Ascending aorta (tissue), 2 donors: ENCODE data around the gene WNT3A. TPM values are rescaled to one million over a fixed set of nuclear protein-coding genes. Genes with fewer than 3 reads are reported as not detected.

Source experiments
- DNase-seq, 2 donors: peaks; one replicate each; pipeline ENCODE4 v3.0.0-alpha.2; 2019; ENCODE audit warnings: low spot score in 2 of 2
- H3K27ac ChIP-seq, 2 donors: fragments of 200-600 bp; sonication (generic); one replicate each; pipeline ENCODE4 v1.5.1; 2016 to 2017; ENCODE audit warnings: mild to moderate bottlenecking in 1 of 2
- H3K27me3 ChIP-seq: fragments of 200-600 bp; sonication (generic); one replicate; pipeline ENCODE4 v1.5.1; 2017
- H3K36me3 ChIP-seq, 2 donors: fragments of 200-600 bp; sonication (generic); one replicate each; pipeline ENCODE4 v1.5.1; 2016
- H3K4me1 ChIP-seq, 2 donors: fragments of 200-600 bp; sonication (generic); one replicate each; pipeline ENCODE4 v1.5.1; 2016 to 2017; ENCODE audit warnings: mild to moderate bottlenecking in 1 of 2
- H3K4me3 ChIP-seq, 2 donors: fragments of 200-600 bp; sonication (generic); one replicate each; pipeline ENCODE4 v1.5.1; 2016 to 2017; ENCODE audit warnings: mild to moderate bottlenecking in 1 of 2
- H3K9me3 ChIP-seq, 2 donors: fragments of 200-600 bp; sonication (generic); one replicate each; pipeline ENCODE4 v1.5.1; 2016
- intact Hi-C: fragments of 100-400 bp; cut with DNase I; formaldehyde crosslinking; loops from one replicate; pipeline ENCODE4 v1.15.1; 2023
- total RNA-seq: library from RNA; depleted of rRNA; stranded (reverse); fragments of >200 nt; gene quantifications from one replicate; pipeline ENCODE4 v1.1.0, GENCODE V29; 2016
- TF ChIP-seq, protein P1 (sequence below), 3 experiments: fragments of 200-600 bp in 2 of 3; fragments of 450-650 bp in 1 of 3; sonication (generic) in 2 of 3; IDR thresholded peaks; one replicate each; pipeline ENCODE4 v1.5.1; 2016 to 2019; ENCODE audit warnings: antibody characterized with exemption in 3 of 3, mild to moderate bottlenecking in 1 of 3, moderate library complexity in 1 of 3

WNT3A gene
- total RNA-seq, 1 donor from 2014 or later: not detected

DNA sequence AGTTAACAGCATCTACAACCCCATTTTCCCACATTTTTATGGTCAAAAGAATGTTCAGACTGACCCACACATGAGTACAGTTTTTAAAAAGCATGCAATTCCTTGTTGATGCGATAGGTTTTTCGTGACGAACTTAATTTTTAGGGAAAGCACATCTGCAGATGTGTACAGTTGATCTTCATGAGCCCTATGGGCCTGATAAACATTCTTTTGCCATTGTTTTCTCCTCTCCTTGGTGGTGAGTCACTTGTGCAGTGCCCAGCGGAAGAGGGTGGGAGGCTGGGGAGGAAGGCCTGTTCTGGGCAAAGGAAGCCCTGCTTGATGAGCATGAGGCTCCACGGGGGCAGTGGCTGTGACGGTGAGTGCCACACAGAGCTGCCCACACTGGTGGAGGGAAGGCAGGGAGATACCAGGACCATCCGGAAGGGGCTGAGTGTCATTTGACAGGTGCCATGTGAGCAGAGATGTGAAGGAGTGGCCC is 81.0 kb downstream of the WNT3A start:
- Histone ChIP-seq H3K36me3 (peaks cover 5% of the 10 kb centered on the region in 2 donors), H3K27ac (peak overlapping the region; percentile 29 to 49), H3K4me1 (peaks cover 46 to 67% of the 10 kb centered on the region in 2 donors), H3K4me3 (peak overlapping the region; percentile 33), H3K9me3 (no peaks in the 10 kb centered on the region), H3K27me3 (no peaks in the 10 kb centered on the region)
- TF ChIP-seq, protein P1, sequence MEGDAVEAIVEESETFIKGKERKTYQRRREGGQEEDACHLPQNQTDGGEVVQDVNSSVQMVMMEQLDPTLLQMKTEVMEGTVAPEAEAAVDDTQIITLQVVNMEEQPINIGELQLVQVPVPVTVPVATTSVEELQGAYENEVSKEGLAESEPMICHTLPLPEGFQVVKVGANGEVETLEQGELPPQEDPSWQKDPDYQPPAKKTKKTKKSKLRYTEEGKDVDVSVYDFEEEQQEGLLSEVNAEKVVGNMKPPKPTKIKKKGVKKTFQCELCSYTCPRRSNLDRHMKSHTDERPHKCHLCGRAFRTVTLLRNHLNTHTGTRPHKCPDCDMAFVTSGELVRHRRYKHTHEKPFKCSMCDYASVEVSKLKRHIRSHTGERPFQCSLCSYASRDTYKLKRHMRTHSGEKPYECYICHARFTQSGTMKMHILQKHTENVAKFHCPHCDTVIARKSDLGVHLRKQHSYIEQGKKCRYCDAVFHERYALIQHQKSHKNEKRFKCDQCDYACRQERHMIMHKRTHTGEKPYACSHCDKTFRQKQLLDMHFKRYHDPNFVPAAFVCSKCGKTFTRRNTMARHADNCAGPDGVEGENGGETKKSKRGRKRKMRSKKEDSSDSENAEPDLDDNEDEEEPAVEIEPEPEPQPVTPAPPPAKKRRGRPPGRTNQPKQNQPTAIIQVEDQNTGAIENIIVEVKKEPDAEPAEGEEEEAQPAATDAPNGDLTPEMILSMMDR (IDR thresholded peaks at IDR 0.05): peak in 1 of 3 experiments; percentile 2
- DNase-seq: no peak
- intact Hi-C loops: no loop called here

DNA sequence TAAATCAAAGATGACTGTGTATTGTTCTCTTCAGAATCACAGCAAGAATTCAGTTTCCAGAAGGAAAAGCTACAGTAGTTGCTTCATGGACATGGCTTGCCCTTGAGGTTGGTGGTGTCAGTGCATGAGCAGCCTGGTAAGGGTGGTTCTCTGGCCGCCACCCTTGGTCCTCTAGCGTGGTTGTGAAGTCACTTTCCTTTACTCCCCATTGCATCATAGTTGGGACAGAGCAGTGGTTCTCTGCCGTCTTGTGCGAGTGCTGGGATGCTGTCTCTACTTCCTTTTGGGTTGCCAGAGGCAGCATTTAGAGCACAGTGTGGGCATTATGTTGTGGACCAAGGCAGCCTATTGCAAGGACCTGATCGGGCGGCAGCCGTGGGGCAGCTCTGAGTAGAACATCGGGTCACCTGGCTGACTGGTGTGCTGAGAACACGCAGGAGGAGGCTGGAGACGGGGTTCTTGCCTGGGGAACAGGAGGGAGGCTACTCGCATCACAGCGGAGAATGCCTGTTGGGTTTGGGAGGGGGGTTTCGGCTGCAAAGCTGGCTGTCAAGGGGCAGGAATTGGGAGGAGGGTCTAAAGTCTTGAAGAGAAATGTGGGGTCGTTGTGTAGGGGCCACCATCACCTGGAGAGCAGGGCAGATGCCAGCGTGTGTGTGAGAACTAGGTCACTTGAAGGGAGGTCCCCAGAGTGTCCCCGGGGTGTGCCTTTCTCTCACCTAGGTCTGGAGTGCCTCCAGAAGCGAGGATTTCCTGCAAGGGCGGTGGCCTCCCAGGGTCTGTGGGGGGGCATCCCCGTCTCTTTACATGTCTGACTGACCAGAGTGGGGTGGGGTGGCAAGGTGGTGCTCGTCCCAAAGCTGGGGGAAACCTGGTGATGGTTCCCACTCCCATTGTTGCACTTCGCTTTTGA is 82.0 kb downstream of the WNT3A start:
- peak overlapping the region; percentile 5 to 14 for H3K27ac ChIP-seq
- no peaks in the 10 kb centered on the region for H3K27me3 ChIP-seq
- H3K4me3 ChIP-seq: no peak overlapping the region
- TF ChIP-seq, protein P1 (IDR thresholded peaks at IDR 0.05): no peak
- intact Hi-C loops: no loop called here
- H3K9me3 ChIP-seq: no peaks in the 10 kb centered on the region
- peaks cover 46 to 67% of the 10 kb centered on the region in 2 donors for H3K4me1 ChIP-seq
- H3K36me3 ChIP-seq: peaks cover 5% of the 10 kb centered on the region in 2 donors
- DNase-seq: no peak

DNA sequence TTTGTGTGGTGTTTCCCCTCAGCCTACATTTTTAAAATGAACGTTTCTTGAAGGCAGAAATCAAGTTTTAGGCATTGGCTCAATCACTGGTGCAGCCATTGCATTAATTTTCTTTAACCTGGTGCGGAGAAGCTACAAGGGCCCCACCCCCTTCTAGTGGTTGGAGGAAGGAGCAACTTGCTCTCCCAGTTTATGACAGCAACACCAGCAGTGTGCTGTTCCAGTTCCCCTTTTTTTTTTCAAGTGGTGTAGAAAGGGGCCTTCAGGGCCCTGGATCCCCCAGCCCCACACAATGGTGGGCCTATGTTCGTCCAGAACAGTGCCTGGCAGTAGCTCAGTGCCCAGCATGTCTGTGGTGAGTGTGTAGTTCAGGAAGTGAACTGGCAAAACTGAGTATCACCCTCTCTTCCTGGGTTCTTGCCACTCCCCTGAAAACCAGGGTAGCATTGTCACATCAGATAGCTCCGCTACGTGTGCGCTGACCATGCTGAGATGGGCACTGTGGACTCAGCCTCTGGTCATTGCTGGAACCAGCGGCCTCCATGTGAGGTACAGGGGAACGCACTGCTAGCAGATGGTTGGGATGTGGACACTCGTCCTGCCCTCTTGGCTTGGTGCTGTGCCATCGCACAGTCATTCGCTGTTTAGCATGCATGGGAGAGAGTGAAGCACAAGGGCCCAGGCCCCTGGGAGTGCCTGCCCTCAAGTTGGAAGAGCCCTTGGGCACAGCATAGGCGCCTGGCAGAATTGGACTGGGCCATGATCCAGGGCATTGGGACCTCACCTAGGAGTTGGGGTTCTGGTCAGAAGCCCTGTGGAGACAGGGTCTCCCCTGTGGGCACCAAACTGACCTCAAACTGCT is 83.0 kb downstream of the WNT3A start:
- Histone ChIP-seq H3K27ac (peak overlapping the region in 1 of 2 donors; percentile 22), H3K36me3 (peaks cover 5 to 7% of the 10 kb centered on the region in 2 donors), H3K27me3 (no peaks in the 10 kb centered on the region), H3K4me3 (no peak overlapping the region), H3K9me3 (peaks cover 0 to 5% of the 10 kb centered on the region in 2 donors), H3K4me1 (peaks cover 41 to 63% of the 10 kb centered on the region in 2 donors)
- peak in 1 of 2 donors; percentile 58 for DNase-seq
- intact Hi-C loops: no loop called here
- TF ChIP-seq, protein P1 (IDR thresholded peaks at IDR 0.05): no peak

DNA sequence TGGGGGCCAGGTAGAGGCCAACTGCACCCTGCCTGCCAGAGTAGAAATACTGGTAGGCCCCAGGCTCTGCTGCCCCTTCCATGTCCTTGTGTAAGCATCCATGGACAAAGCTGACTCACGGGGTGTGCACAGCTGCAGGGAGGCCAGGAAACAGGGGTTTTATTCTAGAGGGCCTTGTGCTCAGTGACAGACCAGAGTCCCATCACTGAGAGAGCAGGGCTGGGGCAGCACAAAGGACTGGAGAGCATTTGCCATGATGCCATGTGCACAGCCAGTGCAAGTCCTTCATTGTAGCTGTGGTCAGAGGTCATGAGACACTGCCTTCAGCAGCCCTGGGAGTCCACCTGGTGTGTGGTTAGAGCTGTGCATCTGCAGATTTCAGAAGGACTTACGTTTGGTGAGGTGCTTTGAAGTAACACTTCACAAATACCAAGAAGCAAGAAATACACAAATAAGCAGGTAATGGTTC is 83.8 kb downstream of the WNT3A start:
- Histone ChIP-seq H3K27ac (no peak overlapping the region), H3K27me3 (no peaks in the 10 kb centered on the region), H3K4me1 (peaks cover 32 to 54% of the 10 kb centered on the region in 2 donors), H3K9me3 (peaks cover 0 to 6% of the 10 kb centered on the region in 2 donors), H3K4me3 (no peak overlapping the region), H3K36me3 (peaks cover 5 to 8% of the 10 kb centered on the region in 2 donors)
- intact Hi-C loops: no loop called here
- TF ChIP-seq, protein P1 (IDR thresholded peaks at IDR 0.05): no peak
- DNase-seq: peak in 1 of 2 donors; percentile 58

DNA sequence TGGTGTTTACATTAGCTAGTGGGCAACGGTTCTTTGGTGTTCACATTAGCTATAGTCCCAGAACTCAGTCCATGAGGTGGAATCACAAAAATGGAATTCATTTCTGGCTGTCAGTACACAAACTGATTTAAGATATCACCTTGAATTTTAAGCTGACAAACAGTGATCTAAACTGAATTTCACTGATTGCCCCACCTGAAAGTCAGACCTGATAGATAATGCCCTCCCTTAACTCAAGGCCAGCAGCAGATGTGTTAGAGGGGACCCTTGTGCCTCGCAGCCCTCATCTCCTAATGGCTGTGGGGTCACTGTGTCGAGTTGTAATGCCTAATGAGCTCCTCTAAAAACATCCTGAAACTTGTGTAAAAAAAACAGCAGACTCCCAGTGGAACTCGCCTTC is 84.3 kb downstream of the WNT3A start:
- Histone ChIP-seq H3K9me3 (peaks cover 0 to 6% of the 10 kb centered on the region in 2 donors), H3K27ac (no peak overlapping the region), H3K36me3 (peaks cover 5 to 12% of the 10 kb centered on the region in 2 donors), H3K27me3 (no peaks in the 10 kb centered on the region), H3K4me3 (no peak overlapping the region), H3K4me1 (peaks cover 27 to 49% of the 10 kb centered on the region in 2 donors)
- TF ChIP-seq, protein P1 (IDR thresholded peaks at IDR 0.05): no peak
- intact Hi-C loops: no loop called here
- DNase-seq: no peak
